HL-60 (cell line): Measurements from ENCODE around the gene PIK3R5.

ENCODE experiments used
- DNase-seq, 2 experiments: peaks; one replicate each; pipeline ENCODE4 v3.0.0-alpha.2; 2010 to 2020; ENCODE audit warnings: low read depth in 1 of 2, low spot score in 1 of 2
- H3K27ac ChIP-seq: fragments of 250-450 bp; sonication (Bioruptor Pico); replicated peaks from 2 replicates; pipeline ENCODE4 v1.5.1; 2020; ENCODE audit warnings: mild to moderate bottlenecking, moderate library complexity
- H3K27me3 ChIP-seq: fragments of 250-450 bp; sonication (Bioruptor Pico); 2 replicates; pipeline ENCODE4 v1.5.1; 2021; ENCODE audit warnings: mild to moderate bottlenecking, moderate library complexity; ENCODE audit not compliant: insufficient read depth, poor library complexity, severe bottlenecking
- H3K4me3 ChIP-seq: replicated peaks from 2 replicates; pipeline ENCODE4 v1.5.1; 2011; ENCODE audit warnings: mild to moderate bottlenecking, control low read depth, low read length; ENCODE audit not compliant: insufficient read depth
- CTCF ChIP-seq: IDR thresholded peaks from one replicate; pipeline ENCODE4 v1.5.1; 2011; ENCODE audit warnings: low read length, control low read depth, inconsistent platforms; ENCODE audit not compliant: insufficient read depth
- GABPA ChIP-seq: IDR thresholded peaks from 2 replicates; pipeline ENCODE4 v1.6.1; 2012; ENCODE audit warnings: low read depth
- POLR2AphosphoS5 ChIP-seq: IDR thresholded peaks from 2 replicates; pipeline ENCODE4 v1.6.1; 2012; ENCODE audit warnings: low read depth
- REST ChIP-seq: IDR thresholded peaks from 2 replicates; pipeline ENCODE4 v1.6.1; 2012; ENCODE audit warnings: low read depth; ENCODE audit not compliant: insufficient replicate concordance
- SPI1 ChIP-seq: IDR thresholded peaks from 2 replicates; pipeline ENCODE4 v1.6.1; 2012; ENCODE audit warnings: low read depth, mild to moderate bottlenecking, borderline replicate concordance

PIK3R5 gene

GRCh38 chr17:8947201-8947600 is 18.3 kb downstream of the PIK3R5 start:
- TF ChIP-seq CTCF (no peak), REST (no peak), GABPA (no peak), SPI1 (no peak), POLR2AphosphoS5 (no peak)
- no peak for DNase-seq
- no peak overlapping the region for H3K27ac ChIP-seq
- no peak overlapping the region for H3K4me3 ChIP-seq
- no peaks in the 10 kb centered on the region for H3K27me3 ChIP-seq

GRCh38 chr17:8946476-8946875 is 19.0 kb downstream of the PIK3R5 start:
- no peak for DNase-seq
- H3K27me3 ChIP-seq: no peaks in the 10 kb centered on the region
- no peak overlapping the region for H3K27ac ChIP-seq
- TF ChIP-seq GABPA: no peak
- no peak for TF ChIP-seq POLR2AphosphoS5
- no peak for TF ChIP-seq REST
- TF ChIP-seq SPI1: no peak
- no peak for TF ChIP-seq CTCF
- H3K4me3 ChIP-seq: no peak overlapping the region

- H3K27me3 ChIP-seq: no peaks in the 10 kb centered on the region
- H3K27ac ChIP-seq: no peak overlapping the region
- H3K4me3 ChIP-seq: no peak overlapping the region
- TF ChIP-seq REST (no peak), GABPA (no peak), SPI1 (no peak)
- no peak for DNase-seq
Measured at GRCh38 chr17:8946071-8946470, 19.4 kb downstream of the PIK3R5 start.

- Histone ChIP-seq H3K4me3 (no peak overlapping the region), H3K27me3 (no peaks in the 10 kb centered on the region), H3K27ac (peak overlapping the region; percentile 58)
- no peak for TF ChIP-seq GABPA
- TF ChIP-seq POLR2AphosphoS5: no peak
- TF ChIP-seq SPI1: no peak
- peak in 1 of 2 experiments; percentile 55 for DNase-seq
Measured at GRCh38 chr17:8944748-8945147, 20.8 kb downstream of the PIK3R5 start.
